Medulla oblongata (tissue), 1 donor: ENCODE data around the gene SCLT1.
"Not testable (repeated sequence)": the region's sequence is repeated elsewhere in the genome, so short reads cannot be mapped to it uniquely, and the experiment has no call there.

Experiments used
- DNase-seq: peaks from one replicate; pipeline ENCODE4 v3.0.0-alpha.2; 2015; ENCODE audit errors: extremely low spot score

The SCLT1 gene

GRCh38 chr4:129077326-129077725 is 16.0 kb downstream of the SCLT1 start:
- DNase-seq = no peak

DNA sequence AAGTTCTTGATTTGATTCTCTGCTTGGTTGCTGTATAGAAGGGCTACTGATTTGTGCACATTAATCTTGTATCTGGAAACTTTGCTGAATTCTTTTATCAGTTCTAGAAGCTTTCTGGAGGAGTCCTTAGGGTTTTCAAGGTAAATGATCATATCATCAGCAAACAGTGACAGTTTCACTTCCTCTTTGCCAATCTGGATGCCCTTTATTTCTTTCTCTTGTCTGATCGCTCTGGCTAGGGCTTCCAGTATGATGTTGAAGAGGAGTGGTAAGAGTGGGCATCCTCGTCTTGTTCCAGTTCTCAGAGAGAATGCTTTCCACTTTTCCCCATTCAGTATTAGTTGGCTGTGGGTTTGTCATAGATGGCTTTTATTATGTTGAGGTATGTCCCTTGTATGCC is 23.8 kb downstream of the SCLT1 start:
- DNase-seq = not testable (repeated sequence)

DNA sequence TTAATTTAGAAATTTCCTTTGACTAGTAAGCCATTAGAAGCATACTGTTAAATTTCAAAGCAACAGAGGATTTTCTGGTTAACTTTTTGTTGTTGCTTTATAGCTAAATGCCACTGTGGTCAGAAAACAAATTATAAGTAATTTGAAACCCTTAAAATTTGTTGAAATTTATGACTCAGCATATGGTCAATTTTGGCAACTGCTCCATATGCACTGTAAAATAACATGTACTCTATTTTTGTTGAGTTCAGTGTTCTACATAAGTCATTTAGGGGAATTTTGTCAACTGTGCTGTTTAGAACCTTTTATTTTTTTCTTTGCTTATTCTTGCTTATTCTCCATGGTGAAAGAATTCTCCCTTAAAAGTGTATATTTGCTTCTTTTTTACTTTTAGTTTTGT is 28.6 kb downstream of the SCLT1 start:
- DNase-seq = no peak

- DNase-seq = no peak
Observed at GRCh38 chr4:129063640-129064039, 29.7 kb downstream of the SCLT1 start.

- no peak for DNase-seq
Observed at GRCh38 chr4:129062580-129062979, 30.8 kb downstream of the SCLT1 start.

DNA sequence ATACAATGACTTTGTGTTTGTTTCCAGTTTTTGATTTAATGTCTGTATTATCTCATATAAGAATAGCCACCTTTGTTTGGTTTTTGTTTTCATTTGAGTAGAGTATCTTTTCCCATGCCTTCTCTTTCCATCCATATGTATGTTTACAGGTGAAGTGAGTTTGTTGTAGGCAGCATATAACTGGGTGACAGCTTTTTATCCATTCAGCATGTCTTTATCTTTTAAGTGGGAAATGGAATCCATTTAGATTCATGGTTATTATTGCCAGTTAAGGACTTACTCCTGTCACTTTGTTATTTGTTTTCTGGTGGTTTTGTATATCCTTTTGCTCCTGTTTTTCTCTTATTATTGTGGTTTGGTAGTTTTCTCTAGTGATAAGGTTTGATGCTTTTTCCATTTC is 34.3 kb downstream of the SCLT1 start:
- DNase-seq = no peak

DNA sequence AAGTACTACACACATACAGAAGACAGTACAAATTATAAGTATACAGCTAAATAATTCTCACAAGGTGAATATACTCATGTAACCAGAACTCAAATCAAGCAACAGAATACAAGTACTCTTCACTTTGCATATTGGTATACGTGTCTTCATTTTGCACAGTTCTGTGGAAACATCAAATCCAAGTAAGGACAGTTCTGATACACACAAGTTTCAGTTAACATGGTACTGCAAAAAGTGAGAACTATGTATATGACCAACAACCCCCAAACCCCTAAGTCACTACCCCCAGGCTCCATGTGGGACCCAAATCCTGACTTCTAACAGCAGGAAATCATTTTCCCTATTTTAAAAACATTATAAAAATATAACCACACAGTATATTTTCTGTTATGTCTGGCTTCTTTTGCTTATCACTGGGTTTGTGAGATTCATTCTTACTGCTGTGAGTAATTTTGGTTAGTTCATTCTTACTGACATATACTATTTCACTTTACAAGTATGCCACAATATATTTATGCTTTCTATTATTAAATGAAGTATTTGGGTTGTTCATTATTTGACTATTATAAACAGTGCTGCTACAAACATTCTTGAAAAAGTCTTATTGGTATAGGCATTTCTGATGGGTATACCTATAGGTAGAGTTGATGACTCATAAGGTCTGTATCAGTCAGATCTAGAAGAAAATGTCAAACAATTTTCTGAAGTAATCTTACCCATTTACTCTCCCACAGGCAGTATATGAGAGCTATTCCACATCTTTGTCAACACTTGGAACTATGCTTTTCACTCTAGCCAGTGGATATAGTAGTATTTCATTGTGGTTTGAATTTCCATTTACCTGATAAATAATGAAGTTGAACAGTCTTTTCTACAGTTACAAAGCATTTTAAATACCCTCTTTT is 47.0 kb downstream of the SCLT1 start:
- no peak for DNase-seq

DNA sequence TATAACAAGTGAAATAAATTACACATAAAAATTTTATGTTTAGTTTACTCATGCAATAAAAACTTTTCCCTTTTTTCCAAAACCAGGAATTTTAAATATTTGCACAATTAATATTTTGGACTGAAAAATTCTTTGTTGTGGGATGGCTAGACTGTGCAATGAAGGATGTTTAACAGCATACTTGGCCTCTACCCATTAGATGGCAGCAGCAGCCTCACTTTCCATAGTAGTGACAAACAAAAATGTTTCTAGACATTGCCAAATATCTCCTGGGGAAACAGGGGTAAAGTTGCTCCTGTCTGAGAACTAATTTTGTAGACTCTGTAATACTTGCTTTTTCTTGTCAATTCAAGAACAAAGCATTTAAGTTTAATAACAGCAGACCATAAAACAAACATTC is 49.8 kb downstream of the SCLT1 start:
- DNase-seq = peak; percentile 5

DNA sequence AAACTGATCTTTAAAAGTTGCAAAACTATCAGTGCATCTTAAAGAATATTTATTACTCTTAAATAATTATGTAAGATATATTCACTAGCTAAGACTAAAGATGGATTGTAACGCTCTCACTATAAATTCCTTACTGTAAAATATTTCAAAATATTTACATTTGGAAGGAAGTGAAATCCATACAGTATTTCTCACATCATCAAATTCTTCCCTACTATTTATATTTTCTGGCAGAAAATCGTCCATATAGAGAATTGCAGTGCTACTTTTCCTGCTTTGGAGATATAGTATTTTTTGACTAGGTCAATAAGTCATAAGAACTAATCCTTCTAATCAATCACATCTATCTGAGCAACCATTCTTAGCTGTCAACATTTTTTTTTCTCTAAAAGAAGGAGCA is 52.9 kb downstream of the SCLT1 start:
- no peak for DNase-seq

GRCh38 chr4:129037093-129037492 is 56.2 kb downstream of the SCLT1 start:
- no peak for DNase-seq

DNA sequence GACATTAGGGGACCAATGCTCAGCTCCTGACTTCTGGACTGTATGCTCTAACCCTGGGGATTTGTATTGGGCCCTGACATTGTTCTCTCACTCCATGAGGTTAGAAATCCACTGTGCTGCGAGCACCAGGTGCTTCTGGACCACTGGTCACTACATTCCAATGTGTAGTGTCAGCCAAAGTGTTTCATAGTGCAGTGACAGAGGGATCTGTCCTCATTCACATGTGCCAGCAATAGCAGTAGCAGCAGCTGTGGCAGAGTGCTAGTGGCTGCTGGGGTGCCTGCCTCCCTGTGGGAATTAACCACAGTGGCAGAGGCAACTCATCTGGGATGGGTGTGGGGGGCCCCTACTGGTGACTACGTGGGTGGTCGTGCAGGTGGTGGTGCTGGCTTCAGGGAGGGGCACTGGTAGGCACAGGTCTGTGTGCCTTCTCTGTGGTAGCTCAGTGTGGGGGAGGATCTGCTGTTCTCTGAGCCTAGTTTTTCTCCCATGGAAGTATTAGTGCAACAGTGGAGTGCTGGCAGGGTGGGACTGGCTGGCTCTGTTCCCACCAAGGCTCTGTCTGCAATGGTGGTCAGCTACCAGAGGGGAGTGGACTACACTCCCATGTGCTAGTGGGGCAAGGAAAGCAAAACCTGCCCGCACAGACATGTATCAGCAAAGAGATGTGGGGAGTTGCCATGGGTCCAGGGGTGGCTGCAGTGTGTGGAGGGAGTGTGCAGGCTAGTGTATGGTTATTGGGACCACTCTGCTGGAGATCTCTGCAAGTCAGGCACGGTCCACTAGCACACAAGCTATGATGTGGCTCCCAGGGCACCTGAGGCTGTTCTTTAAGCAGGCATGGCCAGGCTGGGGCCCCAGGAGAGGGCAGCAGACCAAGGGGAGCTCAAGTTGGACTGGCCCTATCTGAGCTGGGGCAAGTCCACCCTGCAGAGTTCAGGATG is 78.5 kb downstream of the SCLT1 start:
- DNase-seq = no peak

- DNase-seq = no peak
Observed at GRCh38 chr4:129008096-129008495, 85.2 kb downstream of the SCLT1 start.

- DNase-seq = no peak
Observed at GRCh38 chr4:128986908-128987307, 106.4 kb downstream of the SCLT1 start.

DNA sequence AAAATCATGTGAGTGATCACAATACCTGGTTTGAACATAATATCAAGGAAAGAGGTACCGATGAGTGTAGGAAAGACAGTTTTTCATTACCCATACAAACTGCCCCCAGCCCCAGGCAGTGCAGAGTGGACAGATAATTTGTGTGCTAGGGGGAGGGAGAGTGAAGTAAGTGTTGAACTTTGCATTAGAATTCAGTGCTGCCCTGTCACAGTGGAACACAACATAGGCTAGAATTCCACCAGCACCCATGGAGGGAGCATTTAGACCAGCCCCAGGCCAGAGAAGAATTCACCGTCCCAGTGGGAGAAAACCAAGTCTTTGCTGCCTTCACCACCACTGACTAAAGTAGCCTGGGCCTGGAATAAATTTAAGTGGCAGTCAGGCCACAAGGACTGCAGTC is 107.3 kb downstream of the SCLT1 start:
- no peak for DNase-seq

DNA sequence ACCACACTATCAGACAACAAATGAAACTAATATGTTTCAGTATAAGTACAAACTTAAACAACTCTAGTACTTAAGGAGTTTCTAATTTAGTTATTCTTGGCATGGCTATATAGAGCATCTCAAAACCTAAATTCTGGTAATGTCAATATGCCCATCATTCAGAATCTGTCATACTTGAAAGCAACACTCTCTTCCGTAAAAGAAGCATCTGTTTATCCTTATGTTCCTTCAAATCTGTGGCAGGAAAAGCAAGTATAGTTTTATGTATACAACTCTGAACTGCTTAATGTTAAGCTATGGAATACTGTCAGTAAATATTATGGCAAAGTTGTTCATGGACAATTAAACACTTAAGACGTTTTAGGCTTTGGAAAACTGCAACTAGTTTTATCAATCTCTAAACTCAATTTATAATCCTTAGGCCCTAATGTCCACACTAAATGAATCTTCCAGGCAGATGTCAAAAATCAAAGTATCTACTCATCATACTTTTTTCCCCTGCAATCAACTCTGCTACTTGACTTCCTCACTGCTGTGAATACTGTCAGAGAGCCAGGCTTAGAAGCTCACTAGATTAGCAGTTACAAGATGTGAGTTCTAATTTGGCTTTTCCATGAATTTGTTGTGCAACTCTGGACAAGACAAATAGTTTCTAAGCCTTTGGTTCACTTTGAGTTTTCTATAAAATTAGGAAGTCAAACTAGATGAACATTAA is 109.4 kb downstream of the SCLT1 start:
- no peak for DNase-seq

DNA sequence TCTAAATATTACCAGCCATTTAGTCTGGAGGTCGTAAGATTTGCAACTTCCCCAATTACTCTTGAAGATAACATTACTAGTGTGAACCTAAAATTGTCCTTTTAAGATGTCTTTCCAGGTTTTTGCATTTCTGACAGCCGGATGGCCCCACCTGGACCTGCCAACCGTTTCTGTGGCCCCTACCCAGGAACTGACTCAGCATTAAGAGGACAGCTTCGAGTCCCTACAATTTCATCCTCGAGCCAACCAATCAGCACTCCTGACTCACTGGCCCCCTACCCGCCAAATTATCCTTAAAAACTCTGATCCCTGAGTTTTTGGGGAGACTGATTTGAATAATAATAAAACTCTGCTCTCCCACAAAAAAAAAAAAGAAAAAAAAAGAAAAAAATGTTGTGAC is 112.0 kb downstream of the SCLT1 start:
- no peak for DNase-seq

DNA sequence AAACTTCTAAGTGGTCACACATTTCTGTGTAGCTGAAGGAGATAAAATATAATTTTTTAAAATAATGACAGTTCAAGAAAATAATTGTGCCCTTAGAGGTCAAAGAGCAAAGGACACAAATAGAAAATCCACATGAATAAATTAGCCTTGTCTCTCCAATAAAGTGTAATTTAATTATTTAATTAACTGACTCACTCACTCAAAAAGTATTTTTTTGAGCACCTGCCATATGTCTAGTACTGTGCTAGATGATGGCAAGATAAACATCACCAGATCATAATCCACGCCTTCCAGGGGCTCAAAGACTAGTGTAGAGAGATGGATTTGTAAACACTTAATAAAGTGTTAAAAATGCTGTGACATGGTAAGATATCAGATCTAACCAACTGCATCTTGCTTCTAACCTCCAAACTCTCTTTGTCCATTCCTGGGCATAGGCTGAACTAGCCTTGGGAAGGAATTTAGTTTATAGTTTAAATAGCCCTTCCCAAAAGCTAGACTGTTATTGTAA is 112.5 kb downstream of the SCLT1 start:
- no peak for DNase-seq

DNA sequence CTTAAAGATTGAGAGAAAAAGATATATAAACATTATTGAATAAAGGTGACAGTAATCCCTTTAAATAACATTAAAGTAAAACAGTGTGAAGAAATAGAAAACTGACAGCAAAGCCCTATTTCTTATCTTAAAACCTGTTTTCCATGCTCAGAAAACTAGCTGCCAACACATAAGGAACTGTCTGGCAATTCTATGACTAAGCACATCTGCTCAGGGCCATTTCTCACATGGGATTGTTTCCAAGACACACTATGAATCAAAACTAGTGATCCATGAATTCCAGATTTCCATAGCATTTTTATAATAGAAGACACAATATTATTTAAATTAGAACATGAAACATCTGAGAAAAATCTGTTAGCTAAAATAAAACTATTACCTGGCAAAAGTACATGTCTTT is 113.4 kb downstream of the SCLT1 start:
- no peak for DNase-seq

GRCh38 chr4:128978985-128979384 is 114.4 kb downstream of the SCLT1 start:
- no peak for DNase-seq

- DNase-seq = no peak
Observed at GRCh38 chr4:128974136-128974581, 119.2 kb downstream of the SCLT1 start.

DNA sequence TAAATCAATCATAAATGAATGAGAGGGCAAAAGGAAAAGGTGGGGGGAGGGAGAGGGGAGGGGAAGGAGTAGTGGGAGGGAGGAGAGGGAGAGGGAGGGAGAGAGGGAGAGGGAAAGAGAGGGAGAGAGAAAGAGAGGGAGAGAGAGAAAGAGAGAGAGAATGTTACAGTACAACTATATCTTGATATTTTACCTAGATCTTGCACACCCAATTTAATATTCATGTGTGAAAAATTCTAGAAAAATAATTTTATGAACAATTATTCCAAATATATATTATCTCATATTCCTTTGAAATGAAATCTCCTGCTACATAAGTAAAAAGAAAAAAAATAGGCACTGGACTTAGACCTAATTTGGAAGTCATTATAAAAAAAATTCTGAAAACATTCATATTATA is 120.0 kb downstream of the SCLT1 start:
- DNase-seq = no peak

- no peak for DNase-seq
Observed at GRCh38 chr4:128961405-128961804, 131.9 kb downstream of the SCLT1 start.
